ENCODE data around the gene TAPBP. TPM values are rescaled to one million over a fixed set of nuclear protein-coding genes. Genes with fewer than 3 reads are reported as not detected.
A peak's percentile ranks its signal among the peaks of the same experiment; 100 is the strongest.

The TAPBP gene
- total RNA-seq, 2 donors from 2014 or later, result 80.0 to 103 TPM

DNA sequence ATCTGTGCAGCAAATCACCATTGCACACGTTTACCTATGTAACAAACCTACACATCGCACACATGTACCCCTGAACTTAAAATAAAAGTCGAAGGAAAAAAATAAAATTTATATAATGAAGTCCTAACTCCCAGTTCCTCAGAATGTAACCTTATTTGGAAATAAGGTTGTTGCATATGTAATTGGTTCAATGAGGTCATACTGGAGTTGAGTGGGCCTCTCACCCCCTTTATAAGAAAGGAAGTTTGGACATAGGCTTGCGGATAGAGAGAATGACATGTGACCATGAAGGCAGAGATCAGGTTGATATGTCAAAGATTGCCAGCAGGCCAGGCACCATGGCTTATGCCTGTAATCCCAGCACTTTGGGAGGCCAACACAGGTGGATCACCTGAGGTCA lies 19.8 kb upstream of the TAPBP start:
- H3K9me3 ChIP-seq, result no peaks in the 10 kb centered on the region
- no peak overlapping the region for H3K27ac ChIP-seq
- no peaks in the 10 kb centered on the region for H3K4me1 ChIP-seq
- H3K36me3 ChIP-seq, result no peaks in the 10 kb centered on the region
- H3K27me3 ChIP-seq, result no peaks in the 10 kb centered on the region
- TF ChIP-seq, protein P1, sequence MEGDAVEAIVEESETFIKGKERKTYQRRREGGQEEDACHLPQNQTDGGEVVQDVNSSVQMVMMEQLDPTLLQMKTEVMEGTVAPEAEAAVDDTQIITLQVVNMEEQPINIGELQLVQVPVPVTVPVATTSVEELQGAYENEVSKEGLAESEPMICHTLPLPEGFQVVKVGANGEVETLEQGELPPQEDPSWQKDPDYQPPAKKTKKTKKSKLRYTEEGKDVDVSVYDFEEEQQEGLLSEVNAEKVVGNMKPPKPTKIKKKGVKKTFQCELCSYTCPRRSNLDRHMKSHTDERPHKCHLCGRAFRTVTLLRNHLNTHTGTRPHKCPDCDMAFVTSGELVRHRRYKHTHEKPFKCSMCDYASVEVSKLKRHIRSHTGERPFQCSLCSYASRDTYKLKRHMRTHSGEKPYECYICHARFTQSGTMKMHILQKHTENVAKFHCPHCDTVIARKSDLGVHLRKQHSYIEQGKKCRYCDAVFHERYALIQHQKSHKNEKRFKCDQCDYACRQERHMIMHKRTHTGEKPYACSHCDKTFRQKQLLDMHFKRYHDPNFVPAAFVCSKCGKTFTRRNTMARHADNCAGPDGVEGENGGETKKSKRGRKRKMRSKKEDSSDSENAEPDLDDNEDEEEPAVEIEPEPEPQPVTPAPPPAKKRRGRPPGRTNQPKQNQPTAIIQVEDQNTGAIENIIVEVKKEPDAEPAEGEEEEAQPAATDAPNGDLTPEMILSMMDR (IDR thresholded peaks at IDR 0.05), result no peak
- H3K4me3 ChIP-seq, result no peak overlapping the region
- no peak for DNase-seq (ENCODE audit: low spot score)

DNA sequence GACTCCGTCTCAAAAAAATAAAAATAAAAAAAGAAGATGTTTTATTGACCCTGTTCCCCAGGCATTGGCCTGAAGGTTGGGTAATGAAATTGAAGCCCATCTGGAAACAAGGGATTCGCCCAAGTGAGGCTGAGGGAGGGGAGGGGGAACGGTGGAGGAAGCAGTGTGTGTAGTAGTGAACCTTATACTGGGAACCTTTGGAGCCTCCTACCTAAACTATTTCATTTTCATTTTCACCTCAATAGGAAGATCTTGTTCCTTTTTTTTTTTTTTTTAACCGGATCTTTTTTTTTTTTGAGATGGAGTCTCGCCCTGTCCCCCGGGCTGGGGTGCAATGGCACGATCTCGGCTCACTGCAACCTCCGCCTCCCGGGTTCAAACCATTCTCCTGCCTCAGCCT lies 16.9 kb upstream of the TAPBP start:
- Histone ChIP-seq H3K36me3 (no peaks in the 10 kb centered on the region), H3K4me3 (no peak overlapping the region), H3K27ac (no peak overlapping the region), H3K27me3 (no peaks in the 10 kb centered on the region), H3K9me3 (no peaks in the 10 kb centered on the region), H3K4me1 (no peaks in the 10 kb centered on the region)
- DNase-seq (ENCODE audit: low spot score), result no peak
- TF ChIP-seq, protein P1 (IDR thresholded peaks at IDR 0.05), result no peak

DNA sequence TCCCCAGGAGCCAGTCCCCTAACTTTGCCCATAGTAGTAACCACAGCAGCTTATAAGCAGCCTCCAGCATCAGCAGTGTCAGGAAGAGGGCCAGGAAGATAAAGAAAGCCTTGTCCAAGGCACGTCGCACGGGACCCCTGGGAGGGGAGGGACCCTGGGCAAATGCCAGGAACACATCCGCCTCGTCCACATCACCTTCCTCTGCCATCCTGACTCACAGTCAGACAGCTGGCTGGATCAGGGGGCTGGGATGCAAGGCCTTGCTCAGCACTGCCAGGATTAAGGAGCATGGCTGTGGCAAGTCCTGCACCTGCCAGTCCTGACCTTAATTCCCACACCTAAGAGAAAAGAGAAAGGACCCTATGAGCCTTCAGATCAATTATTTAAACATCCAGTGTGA lies 15.2 kb upstream of the TAPBP start:
- H3K4me3 ChIP-seq, result no peak overlapping the region
- peaks cover 0 to under 1% of the 10 kb centered on the region in 2 donors for H3K4me1 ChIP-seq
- DNase-seq (ENCODE audit: low spot score), result no peak
- H3K9me3 ChIP-seq, result no peaks in the 10 kb centered on the region
- H3K27ac ChIP-seq, result no peak overlapping the region
- no peaks in the 10 kb centered on the region for H3K36me3 ChIP-seq
- TF ChIP-seq, protein P1 (IDR thresholded peaks at IDR 0.05), result no peak
- no peaks in the 10 kb centered on the region for H3K27me3 ChIP-seq

DNA sequence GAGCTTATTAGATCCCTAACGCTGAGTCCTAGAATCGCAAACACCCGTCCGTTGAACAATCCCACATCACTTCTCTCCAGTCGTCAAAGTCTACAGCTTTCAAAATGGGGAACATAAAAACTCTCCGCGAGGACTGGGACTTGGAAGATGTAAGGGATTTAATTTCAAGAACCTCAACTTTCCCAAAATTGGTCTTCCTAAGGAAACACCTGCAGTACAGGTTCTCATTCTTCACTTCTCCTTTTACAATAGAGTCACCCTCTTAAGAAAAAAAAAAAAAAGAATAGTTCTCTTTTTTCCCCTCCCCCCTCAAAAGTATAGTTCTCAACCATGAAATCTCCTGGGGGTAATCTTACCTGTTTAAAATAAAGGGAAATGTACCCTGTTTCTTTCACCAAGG lies 10.2 kb upstream of the TAPBP start:
- H3K27ac ChIP-seq, result no peak overlapping the region
- H3K4me3 ChIP-seq, result peak overlapping the region in 1 of 2 donors; percentile 78
- peaks cover 0 to 43% of the 10 kb centered on the region in 2 donors for H3K4me1 ChIP-seq
- no peak for DNase-seq (ENCODE audit: low spot score)
- H3K36me3 ChIP-seq, result peaks cover 20% of the 10 kb centered on the region
- TF ChIP-seq, protein P1 (IDR thresholded peaks at IDR 0.05), result no peak
- no peaks in the 10 kb centered on the region for H3K9me3 ChIP-seq
- H3K27me3 ChIP-seq, result no peaks in the 10 kb centered on the region

DNA sequence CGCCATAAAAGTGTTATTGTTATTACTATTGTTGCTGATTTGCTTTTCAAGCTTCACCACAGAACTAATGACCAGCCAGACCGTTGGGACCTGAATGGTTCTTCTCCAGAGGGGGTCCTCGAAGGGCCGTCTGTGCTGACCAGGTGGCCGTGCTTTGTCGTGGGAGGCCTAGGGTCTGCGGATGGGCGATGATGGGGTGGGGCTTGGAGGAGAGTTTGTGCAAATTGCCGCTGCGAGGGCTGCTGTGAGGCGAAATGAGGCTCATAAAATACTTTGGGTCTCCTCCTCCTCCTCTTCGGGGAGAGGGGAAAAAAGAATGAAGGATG lies 9.7 kb upstream of the TAPBP start:
- no peaks in the 10 kb centered on the region for H3K9me3 ChIP-seq
- H3K27me3 ChIP-seq, result no peaks in the 10 kb centered on the region
- peaks cover 0 to 47% of the 10 kb centered on the region in 2 donors for H3K4me1 ChIP-seq
- H3K27ac ChIP-seq, result peak overlapping the region; percentile 82 to 89
- peaks cover 26% of the 10 kb centered on the region for H3K36me3 ChIP-seq
- DNase-seq (ENCODE audit: low spot score), result no peak
- TF ChIP-seq, protein P1 (IDR thresholded peaks at IDR 0.05), result no peak
- H3K4me3 ChIP-seq, result peak overlapping the region; percentile 71 to 78

DNA sequence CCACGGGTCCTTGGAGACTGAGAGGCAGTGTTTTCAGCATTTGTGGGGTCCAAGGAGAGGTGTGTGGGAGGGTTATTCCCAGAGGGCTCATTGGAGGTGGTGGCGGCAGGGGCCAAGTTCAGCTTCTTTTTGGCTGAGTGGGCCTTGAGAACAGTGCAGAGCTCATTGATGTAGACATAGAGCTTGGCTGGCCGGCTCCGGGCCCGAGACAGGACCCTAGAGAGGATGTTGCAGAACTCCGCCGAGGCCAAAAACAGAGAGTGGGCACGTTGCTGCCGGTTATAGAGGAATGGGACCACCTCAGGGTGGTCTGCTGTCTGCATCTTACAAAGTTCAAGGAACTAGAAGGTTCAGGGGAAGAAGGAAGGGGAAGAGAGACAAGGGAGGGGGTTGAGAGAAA lies 7.3 kb upstream of the TAPBP start:
- Histone ChIP-seq H3K4me3 (peak overlapping the region in 1 of 2 donors; percentile 78), H3K36me3 (peaks cover 28% of the 10 kb centered on the region), H3K9me3 (no peaks in the 10 kb centered on the region), H3K4me1 (peaks cover 0 to 63% of the 10 kb centered on the region in 2 donors), H3K27ac (peak overlapping the region; percentile 46 to 89), H3K27me3 (no peaks in the 10 kb centered on the region)
- TF ChIP-seq, protein P1 (IDR thresholded peaks at IDR 0.05), result no peak
- no peak for DNase-seq (ENCODE audit: low spot score)
